Kidney epithelial cell (primary cell): Measurements from ENCODE around the gene ZNF365. TPM values are rescaled to one million over a fixed set of nuclear protein-coding genes. Genes with fewer than 3 reads are reported as not detected.

Experiments
- DNase-seq: peaks from one replicate; pipeline ENCODE4 v3.0.0-alpha.2; 2010; ENCODE audit warnings: low read depth
- H3K27me3 ChIP-seq: 2 replicates; pipeline ENCODE4 v1.6.0; 2011; ENCODE audit warnings: low read length; ENCODE audit not compliant: control insufficient read depth, insufficient read depth
- H3K36me3 ChIP-seq: 2 replicates; pipeline ENCODE4 v1.5.1; 2011; ENCODE audit warnings: low read length; ENCODE audit not compliant: control insufficient read depth, insufficient read depth
- H3K4me3 ChIP-seq: 2 replicates; pipeline ENCODE4 v1.5.1; 2011; ENCODE audit warnings: low read depth, mild to moderate bottlenecking, control low read depth, low read length
- total RNA-seq: library from RNA; depleted of rRNA; stranded (reverse); fragments of >200 nt; gene quantifications from 2 replicates; pipeline ENCODE4 v1.2.3, GENCODE V29; 2015
- TF ChIP-seq, protein P1 (sequence below): IDR thresholded peaks from 2 replicates; pipeline ENCODE4 v1.5.1; 2011; ENCODE audit warnings: mild to moderate bottlenecking, moderate library complexity, low read length, control low read depth, inconsistent platforms; ENCODE audit not compliant: insufficient read depth, poor library complexity, severe bottlenecking

ZNF365 gene
- total RNA-seq, 1 donor from 2014 or later = 6.9 TPM

DNA sequence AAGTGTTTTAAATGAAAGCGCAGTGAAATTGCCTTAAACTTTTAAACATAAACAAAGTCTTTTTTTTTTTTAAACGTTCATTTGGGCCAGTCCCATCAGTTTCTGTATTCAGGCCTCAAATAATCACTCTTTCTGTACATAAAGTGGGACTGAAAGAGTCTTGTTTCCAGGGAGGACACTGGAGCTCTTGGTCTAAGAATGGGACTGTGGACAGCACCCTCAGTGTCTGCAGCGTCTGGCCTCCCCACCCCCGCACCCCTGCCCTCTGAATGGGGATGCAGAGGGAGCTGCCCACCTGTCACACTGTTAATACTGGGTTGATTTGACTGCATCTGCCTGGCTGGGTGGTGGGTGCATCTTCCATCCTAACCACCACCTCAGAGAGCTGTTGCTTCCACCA is 5.2 kb downstream of the ZNF365 start:
- H3K36me3 ChIP-seq = no peaks in the 10 kb centered on the region
- TF ChIP-seq, protein P1, sequence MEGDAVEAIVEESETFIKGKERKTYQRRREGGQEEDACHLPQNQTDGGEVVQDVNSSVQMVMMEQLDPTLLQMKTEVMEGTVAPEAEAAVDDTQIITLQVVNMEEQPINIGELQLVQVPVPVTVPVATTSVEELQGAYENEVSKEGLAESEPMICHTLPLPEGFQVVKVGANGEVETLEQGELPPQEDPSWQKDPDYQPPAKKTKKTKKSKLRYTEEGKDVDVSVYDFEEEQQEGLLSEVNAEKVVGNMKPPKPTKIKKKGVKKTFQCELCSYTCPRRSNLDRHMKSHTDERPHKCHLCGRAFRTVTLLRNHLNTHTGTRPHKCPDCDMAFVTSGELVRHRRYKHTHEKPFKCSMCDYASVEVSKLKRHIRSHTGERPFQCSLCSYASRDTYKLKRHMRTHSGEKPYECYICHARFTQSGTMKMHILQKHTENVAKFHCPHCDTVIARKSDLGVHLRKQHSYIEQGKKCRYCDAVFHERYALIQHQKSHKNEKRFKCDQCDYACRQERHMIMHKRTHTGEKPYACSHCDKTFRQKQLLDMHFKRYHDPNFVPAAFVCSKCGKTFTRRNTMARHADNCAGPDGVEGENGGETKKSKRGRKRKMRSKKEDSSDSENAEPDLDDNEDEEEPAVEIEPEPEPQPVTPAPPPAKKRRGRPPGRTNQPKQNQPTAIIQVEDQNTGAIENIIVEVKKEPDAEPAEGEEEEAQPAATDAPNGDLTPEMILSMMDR = no peak
- no peaks in the 10 kb centered on the region for H3K27me3 ChIP-seq
- H3K4me3 ChIP-seq = no peak overlapping the region
- no peak for DNase-seq

DNA sequence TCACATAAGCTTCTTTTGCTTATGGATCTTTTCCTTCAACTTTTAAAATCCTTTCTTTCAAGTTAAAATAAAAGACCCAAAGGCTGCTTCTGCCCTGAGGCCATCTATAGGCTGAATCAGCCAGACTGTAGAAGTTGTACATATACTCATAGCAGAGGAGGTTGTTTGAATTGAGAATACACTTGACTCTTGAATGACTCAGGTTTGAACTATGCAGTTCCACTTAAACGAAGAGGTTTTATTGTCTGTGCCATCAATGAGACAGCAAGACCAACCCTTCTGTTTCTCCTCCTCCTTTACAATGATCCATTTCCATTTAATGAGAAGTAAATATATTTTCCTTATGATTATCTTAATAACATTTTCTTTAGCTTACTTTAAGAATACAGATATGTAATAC is 5.8 kb downstream of the ZNF365 start:
- peak; percentile 80 for DNase-seq
- no peak overlapping the region for H3K4me3 ChIP-seq
- TF ChIP-seq, protein P1 = no peak

DNA sequence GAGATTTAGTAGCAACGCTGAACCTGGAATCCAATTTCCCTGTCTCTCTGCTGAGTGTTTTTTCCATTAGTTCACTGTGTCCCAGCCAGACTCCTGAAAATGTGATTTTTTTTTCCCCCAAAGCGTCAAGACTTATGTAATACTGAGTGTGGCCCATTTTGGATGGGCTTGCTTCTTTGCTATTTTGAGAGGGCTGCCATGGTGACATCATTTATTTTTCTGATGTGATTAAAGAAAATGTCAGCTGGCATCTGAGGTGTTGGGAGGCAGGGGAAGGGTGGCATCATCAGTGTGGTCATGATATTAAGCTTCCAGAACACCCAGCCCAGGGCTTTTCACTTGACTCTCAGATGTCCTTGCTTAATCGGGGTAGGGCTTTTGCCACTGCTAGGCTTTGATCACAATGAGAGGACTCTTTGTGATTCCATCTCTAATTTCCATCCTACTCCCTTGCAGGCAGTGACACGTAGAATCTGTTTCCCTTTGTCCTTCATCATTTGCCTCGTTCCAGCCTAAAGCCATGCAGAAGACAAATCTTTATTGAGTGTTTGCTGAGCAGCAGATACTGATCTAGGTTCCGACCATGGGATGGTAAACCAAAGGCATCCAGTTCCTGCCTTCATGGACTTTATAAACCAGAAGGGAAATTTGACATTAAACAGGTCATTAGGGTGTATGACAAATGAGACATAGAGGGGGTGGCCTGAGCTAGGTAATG is 7.4 kb downstream of the ZNF365 start:
- DNase-seq = no peak
- H3K36me3 ChIP-seq = no peaks in the 10 kb centered on the region
- TF ChIP-seq, protein P1 = no peak
- no peak overlapping the region for H3K4me3 ChIP-seq
- no peaks in the 10 kb centered on the region for H3K27me3 ChIP-seq

More for the DNA sequence above, 5.8 kb downstream of the ZNF365 start:
- no peaks in the 10 kb centered on the region for H3K36me3 ChIP-seq
- H3K27me3 ChIP-seq = no peaks in the 10 kb centered on the region

DNA sequence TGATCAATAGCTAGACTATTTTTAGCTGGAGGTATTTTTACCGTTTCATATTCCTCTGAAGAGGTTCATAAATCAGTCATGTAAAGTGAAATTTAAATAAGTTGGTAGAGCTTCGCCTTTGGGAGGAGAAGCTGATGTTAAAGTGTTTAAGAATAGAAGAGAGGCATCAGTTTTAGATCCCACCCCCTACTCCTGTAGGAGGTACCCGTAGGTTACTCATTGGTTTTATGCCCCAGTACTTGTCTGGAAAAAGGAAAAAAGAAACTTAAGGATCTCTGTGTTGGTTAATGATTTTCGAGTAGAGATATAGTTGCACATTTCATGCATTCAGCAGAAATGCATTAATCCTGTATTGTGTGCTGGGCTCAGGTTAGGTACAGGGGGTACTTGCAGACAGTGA is 8.7 kb downstream of the ZNF365 start:
- no peaks in the 10 kb centered on the region for H3K36me3 ChIP-seq
- H3K27me3 ChIP-seq = no peaks in the 10 kb centered on the region
- no peak overlapping the region for H3K4me3 ChIP-seq
- TF ChIP-seq, protein P1 = no peak
- DNase-seq = no peak

DNA sequence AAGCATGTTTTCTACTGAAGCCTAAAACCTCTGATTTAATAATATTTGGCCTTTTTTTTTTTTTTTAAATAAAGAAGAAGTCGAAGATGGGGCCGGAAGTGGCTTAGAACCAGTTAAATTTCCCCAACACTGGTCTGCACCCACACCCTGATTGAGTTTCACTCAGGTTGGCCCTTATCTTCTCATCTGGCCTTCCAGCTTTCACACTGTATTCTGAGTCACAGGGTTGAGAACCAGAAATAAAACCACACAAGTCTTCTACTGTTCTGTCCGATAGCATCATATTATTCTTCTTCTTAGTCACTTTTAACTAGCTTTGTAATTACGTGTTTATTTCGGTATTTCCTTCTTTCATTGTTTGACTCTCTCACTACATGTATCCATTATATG is 9.9 kb downstream of the ZNF365 start:
- H3K4me3 ChIP-seq = no peak overlapping the region
- DNase-seq = peak; percentile 69

More for the DNA sequence above, 9.9 kb downstream of the ZNF365 start:
- H3K27me3 ChIP-seq = no peaks in the 10 kb centered on the region
- TF ChIP-seq, protein P1 = no peak
- no peaks in the 10 kb centered on the region for H3K36me3 ChIP-seq
